Neural cell (in vitro differentiated cells): ENCODE measurements around the gene HPGD. TPM values are rescaled to one million over a fixed set of nuclear protein-coding genes. Genes with fewer than 3 reads are reported as not detected.

Source experiments
- H2AFZ ChIP-seq: fragments of 200-600, 300-800 bp; sonication (generic), shearing (Covaris generic); 2 replicates; pipeline ENCODE4 v1.6.0; 2014; ENCODE audit warnings: low read depth, mild to moderate bottlenecking, antibody characterized with exemption, low read length, moderate library complexity
- H3F3A ChIP-seq: fragments of 200-600 bp; shearing (Covaris generic); 2 replicates; pipeline ENCODE4 v1.6.1; 2016; ENCODE audit warnings: mild to moderate bottlenecking, moderate library complexity, mixed read lengths, antibody characterized with exemption, low read length; ENCODE audit not compliant: insufficient read depth, poor library complexity, severe bottlenecking
- H3K27ac ChIP-seq: fragments of 200-600, 300-800 bp; sonication (generic), shearing (Covaris generic); 2 replicates; pipeline ENCODE4 v1.5.1; 2014; ENCODE audit warnings: mild to moderate bottlenecking, low read length, moderate library complexity
- H3K27me3 ChIP-seq: fragments of 300-800, 200-600 bp; sonication (generic), shearing (Covaris generic); 2 replicates; pipeline ENCODE4 v1.6.0; 2014; ENCODE audit warnings: mild to moderate bottlenecking, low read depth, low read length, moderate library complexity; ENCODE audit not compliant: insufficient read depth
- H3K36me3 ChIP-seq: fragments of 300-800, 200-600 bp; sonication (generic), shearing (Covaris generic); 2 replicates; pipeline ENCODE4 v1.5.1; 2014; ENCODE audit warnings: mild to moderate bottlenecking, antibody characterized with exemption, low read length, moderate library complexity; ENCODE audit not compliant: insufficient read depth
- H3K4me2 ChIP-seq: fragments of 300-800, 200-600 bp; sonication (generic), shearing (Covaris generic); 2 replicates; pipeline ENCODE4 v1.6.0; 2014; ENCODE audit warnings: mild to moderate bottlenecking, low read length
- H3K4me3 ChIP-seq: fragments of 300-800, 200-600 bp; sonication (generic), shearing (Covaris generic); 2 replicates; pipeline ENCODE4 v1.5.1; 2014; ENCODE audit warnings: mild to moderate bottlenecking, low read length, moderate library complexity
- H3K79me2 ChIP-seq: fragments of 200-600 bp; shearing (Covaris generic); replicated peaks from 2 replicates; pipeline ENCODE4 v1.6.0; 2014; ENCODE audit warnings: mild to moderate bottlenecking, low read length, moderate library complexity; ENCODE audit not compliant: insufficient read depth
- H3K9ac ChIP-seq: fragments of 300-800, 200-600 bp; sonication (generic), shearing (Covaris generic); 2 replicates; pipeline ENCODE4 v1.6.1; 2016; ENCODE audit warnings: mild to moderate bottlenecking, low read length, mixed read lengths
- H3K9me2 ChIP-seq: fragments of 200-600 bp; shearing (Covaris generic); 2 replicates; pipeline ENCODE4 v1.6.1; 2016; ENCODE audit warnings: mild to moderate bottlenecking, low read length, mixed read lengths; ENCODE audit not compliant: insufficient read depth
- H3K9me3 ChIP-seq: fragments of 200-600, 300-800 bp; sonication (generic), shearing (Covaris generic); 2 replicates; pipeline ENCODE4 v1.6.1; 2016; ENCODE audit warnings: mild to moderate bottlenecking, mixed run types, low read length, moderate library complexity, mixed read lengths
- H4K20me1 ChIP-seq: fragments of 200-600 bp; shearing (Covaris generic); 2 replicates; pipeline ENCODE4 v1.6.1; 2016; ENCODE audit warnings: mild to moderate bottlenecking, mixed run types; ENCODE audit not compliant: insufficient read depth
- CTCF ChIP-seq: fragments of 450-650 bp; IDR thresholded peaks from 2 replicates; pipeline ENCODE4 v1.5.1; 2014; ENCODE audit warnings: antibody characterized with exemption, mild to moderate bottlenecking, moderate library complexity; ENCODE audit not compliant: poor library complexity, severe bottlenecking
- EP300 ChIP-seq: fragments of 450-650 bp; conservative IDR thresholded peaks from 2 replicates; pipeline ENCODE4 v1.6.1; 2014; ENCODE audit warnings: antibody characterized with exemption, mild to moderate bottlenecking, moderate library complexity; ENCODE audit not compliant: poor library complexity, severe bottlenecking
- EZH2 ChIP-seq: fragments of 200-600, 300-800 bp; shearing (Covaris generic), sonication (generic); IDR thresholded peaks from 2 replicates; pipeline ENCODE4 v1.6.1; 2014; ENCODE audit warnings: antibody characterized with exemption, low read length, borderline replicate concordance, mild to moderate bottlenecking; ENCODE audit not compliant: insufficient read depth, poor library complexity, severe bottlenecking
- MXI1 ChIP-seq: fragments of 450-650 bp; conservative IDR thresholded peaks from 2 replicates; pipeline ENCODE4 v1.6.1; 2014; ENCODE audit warnings: antibody characterized with exemption, mild to moderate bottlenecking; ENCODE audit not compliant: poor library complexity, severe bottlenecking
- POLR2AphosphoS5 ChIP-seq: IDR thresholded peaks from 2 replicates; pipeline ENCODE4 v1.6.1; 2012
- RAD21 ChIP-seq: fragments of 450-650 bp; conservative IDR thresholded peaks from 2 replicates; pipeline ENCODE4 v1.6.1; 2014; ENCODE audit warnings: antibody characterized with exemption, mild to moderate bottlenecking, moderate library complexity
- REST ChIP-seq: IDR thresholded peaks from 2 replicates; pipeline ENCODE4 v1.6.1; 2012; ENCODE audit warnings: borderline replicate concordance
- SMC3 ChIP-seq: fragments of 450-650 bp; conservative IDR thresholded peaks from 2 replicates; pipeline ENCODE4 v1.6.1; 2014; ENCODE audit warnings: antibody characterized with exemption, mild to moderate bottlenecking, moderate library complexity; ENCODE audit not compliant: poor library complexity
- TAF1 ChIP-seq: IDR thresholded peaks from 2 replicates; pipeline ENCODE4 v1.6.1; 2012; ENCODE audit warnings: low read depth
- polyA plus RNA-seq: library from polyadenylated mRNA; depleted of rRNA; stranded (reverse); fragments of >200 nt; gene quantifications from 2 replicates; pipeline ENCODE4 v1.2.3, GENCODE V29; 2014

The HPGD gene
- polyA plus RNA-seq, 1 donor from 2014 or later = 23.7 TPM

- H3K9me2 ChIP-seq = no peaks in the 10 kb centered on the region
- no peak overlapping the region for H3K27ac ChIP-seq
- no peaks in the 10 kb centered on the region for H3K9me3 ChIP-seq
- H3K27me3 ChIP-seq = no peaks in the 10 kb centered on the region
- no peak overlapping the region for H2AFZ ChIP-seq
- TF ChIP-seq POLR2AphosphoS5 = no peak
- TF ChIP-seq EZH2 = no peak
- no peak for TF ChIP-seq SMC3
- no peak for TF ChIP-seq CTCF
- TF ChIP-seq TAF1 = no peak
- no peak for TF ChIP-seq REST
- no peak for TF ChIP-seq RAD21
- TF ChIP-seq MXI1 = no peak
- TF ChIP-seq EP300 = no peak
- no peaks in the 10 kb centered on the region for H3K79me2 ChIP-seq
- no peaks in the 10 kb centered on the region for H4K20me1 ChIP-seq
- H3K4me2 ChIP-seq = no peak overlapping the region
- no peaks in the 10 kb centered on the region for H3K36me3 ChIP-seq
- H3F3A ChIP-seq = no peaks in the 10 kb centered on the region
- H3K9ac ChIP-seq = no peak overlapping the region
- no peak overlapping the region for H3K4me3 ChIP-seq
Measured at GRCh38 chr4:174451718-174452296, 70.5 kb downstream of the HPGD start.

- no peak overlapping the region for H3K4me3 ChIP-seq
Measured at GRCh38 chr4:174450786-174451125, 71.5 kb downstream of the HPGD start.

More at GRCh38 chr4:174450786-174451125, 71.5 kb downstream of the HPGD start:
- H2AFZ ChIP-seq = no peak overlapping the region
- H3F3A ChIP-seq = no peaks in the 10 kb centered on the region
- H3K27ac ChIP-seq = no peak overlapping the region
- H4K20me1 ChIP-seq = no peaks in the 10 kb centered on the region
- no peaks in the 10 kb centered on the region for H3K36me3 ChIP-seq
- no peaks in the 10 kb centered on the region for H3K9me3 ChIP-seq
- TF ChIP-seq SMC3 (no peak), EZH2 (no peak), TAF1 (no peak), POLR2AphosphoS5 (no peak), EP300 (no peak)
- no peaks in the 10 kb centered on the region for H3K27me3 ChIP-seq
- H3K9ac ChIP-seq = no peak overlapping the region
- no peak overlapping the region for H3K4me2 ChIP-seq
- no peaks in the 10 kb centered on the region for H3K79me2 ChIP-seq
- no peaks in the 10 kb centered on the region for H3K9me2 ChIP-seq
